HG02870 (cell line): ENCODE results near the gene SNPH.

ENCODE experiments used
- ATAC-seq: cut with Tn5 transposase; IDR thresholded peaks from one replicate; pipeline ENCODE4 v1.9.1; 2021; ENCODE audit warnings: mild to moderate bottlenecking, moderate library complexity; ENCODE audit not compliant: unreplicated experiment

The SNPH gene

DNA sequence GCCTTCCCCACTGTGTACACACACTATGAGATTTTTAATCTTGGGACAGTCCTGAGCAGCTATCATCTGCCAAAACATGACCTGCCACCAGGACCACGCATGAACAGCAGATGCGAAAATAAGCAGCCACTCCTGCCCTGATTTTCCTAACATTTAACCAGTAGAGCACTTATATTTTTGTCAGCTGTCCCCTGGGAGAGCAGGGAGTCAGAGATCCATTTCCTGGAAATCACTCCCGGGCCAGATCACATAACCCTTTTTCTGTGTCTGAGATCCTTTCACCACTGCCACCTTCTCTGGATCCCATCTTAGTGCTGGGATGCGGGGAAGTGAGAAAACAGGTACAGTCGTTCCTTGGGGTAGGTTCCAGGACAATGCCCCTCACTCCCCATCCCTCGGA, 57.2 kb downstream of the SNPH start:
- no peak for ATAC-seq

DNA sequence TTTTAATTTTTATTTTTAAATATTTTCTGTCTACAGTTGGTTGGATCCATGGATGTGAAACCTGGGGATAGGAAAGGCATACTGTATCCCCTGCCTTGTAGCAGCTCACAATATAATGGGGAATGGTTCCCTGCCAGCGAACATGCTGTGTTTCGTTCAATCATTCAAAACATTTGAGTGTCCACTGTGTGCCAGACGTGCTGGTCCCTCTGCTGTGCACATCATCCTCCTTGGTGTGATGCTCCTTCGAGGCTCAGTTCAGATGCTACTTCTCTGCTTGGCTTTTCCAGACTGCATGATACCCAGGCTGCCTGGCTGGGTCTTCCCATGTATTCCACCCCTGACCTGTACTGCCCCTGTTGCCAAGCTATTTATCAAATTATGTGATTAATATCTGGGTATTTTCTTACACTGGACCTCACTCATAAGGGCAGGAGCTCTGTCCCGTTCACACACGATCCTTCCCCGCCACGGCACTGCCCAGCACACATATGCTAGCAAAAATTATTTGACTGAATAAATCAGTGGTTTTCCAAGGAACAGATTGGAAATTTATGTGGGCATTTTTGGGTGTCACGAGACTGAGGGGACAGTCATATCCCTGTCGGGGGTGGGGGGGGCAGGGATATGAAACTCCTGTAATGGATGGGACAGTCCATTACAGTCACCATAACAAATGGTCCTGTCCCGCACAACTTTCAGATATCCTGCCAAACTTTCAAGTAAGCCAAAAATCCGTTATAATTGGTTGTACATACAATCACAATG, 57.9 kb downstream of the SNPH start:
- ATAC-seq: no peak

DNA sequence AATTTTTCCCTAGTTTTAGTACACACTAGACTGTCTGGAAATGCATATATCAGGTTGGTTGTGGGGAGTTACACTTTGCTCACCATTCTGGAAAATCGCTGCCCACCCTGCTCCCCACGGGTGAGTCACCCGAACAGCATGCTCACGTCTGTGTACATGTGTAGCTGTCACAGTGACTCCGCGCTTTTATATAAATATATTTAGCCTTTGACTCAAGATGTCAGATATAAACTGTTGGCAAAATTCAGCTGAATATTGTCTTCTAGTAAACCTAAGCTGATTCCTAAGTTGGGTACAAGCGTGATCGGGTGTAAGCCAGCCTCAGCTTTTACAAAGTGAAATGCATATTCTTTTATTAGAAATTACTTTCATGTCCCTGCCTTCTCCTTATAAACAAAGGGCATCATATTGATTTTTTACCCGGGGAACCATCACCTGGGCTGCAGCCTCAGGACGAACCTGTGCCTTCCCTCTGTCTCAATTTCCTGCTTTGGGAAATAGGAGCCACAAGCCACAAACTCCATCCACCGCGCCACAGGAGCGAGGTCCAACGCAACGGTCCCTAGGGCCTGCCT, 58.6 kb downstream of the SNPH start:
- no peak for ATAC-seq

DNA sequence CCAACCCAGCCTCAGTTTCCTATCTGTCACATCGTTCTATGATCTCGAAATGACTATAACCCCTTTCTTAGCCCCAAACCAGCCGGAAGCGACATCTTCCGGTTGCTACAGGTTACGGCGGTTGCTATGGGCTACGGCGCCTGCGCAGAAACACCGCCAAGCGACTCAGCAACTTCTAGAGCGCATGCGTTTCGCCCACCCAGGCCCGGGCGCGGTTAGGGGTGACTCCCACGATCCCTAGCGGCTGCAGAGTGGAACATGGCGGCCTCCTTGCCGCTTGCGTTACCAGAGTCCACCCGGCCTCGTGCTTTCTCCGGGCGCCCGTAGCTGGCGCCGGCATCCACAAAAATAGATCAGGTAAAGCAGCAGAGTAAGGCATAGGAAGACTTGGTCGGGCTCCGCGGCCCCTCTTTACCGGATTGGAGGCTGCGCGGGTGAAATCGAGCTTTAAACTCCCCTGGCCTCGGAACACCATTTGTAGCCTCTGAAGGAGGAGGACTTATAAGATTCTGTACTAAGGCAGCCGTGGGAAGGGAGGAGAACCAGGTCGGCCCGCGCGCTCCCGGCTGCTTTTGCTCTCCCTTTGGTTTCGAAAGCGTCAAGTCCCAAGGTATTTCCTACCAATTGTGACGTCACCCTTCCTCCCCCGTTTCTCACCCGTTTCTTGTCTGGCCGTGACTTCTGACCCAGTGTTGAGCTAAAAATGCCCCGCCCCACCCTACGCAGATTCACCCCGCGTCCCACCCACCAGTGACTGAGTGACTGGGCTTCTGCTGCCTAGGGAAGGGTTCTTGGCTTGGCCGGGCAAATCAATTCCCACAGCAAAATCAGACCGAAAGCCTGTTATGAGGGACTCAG, 59.3 kb downstream of the SNPH start:
- peak; percentile 84 for ATAC-seq

DNA sequence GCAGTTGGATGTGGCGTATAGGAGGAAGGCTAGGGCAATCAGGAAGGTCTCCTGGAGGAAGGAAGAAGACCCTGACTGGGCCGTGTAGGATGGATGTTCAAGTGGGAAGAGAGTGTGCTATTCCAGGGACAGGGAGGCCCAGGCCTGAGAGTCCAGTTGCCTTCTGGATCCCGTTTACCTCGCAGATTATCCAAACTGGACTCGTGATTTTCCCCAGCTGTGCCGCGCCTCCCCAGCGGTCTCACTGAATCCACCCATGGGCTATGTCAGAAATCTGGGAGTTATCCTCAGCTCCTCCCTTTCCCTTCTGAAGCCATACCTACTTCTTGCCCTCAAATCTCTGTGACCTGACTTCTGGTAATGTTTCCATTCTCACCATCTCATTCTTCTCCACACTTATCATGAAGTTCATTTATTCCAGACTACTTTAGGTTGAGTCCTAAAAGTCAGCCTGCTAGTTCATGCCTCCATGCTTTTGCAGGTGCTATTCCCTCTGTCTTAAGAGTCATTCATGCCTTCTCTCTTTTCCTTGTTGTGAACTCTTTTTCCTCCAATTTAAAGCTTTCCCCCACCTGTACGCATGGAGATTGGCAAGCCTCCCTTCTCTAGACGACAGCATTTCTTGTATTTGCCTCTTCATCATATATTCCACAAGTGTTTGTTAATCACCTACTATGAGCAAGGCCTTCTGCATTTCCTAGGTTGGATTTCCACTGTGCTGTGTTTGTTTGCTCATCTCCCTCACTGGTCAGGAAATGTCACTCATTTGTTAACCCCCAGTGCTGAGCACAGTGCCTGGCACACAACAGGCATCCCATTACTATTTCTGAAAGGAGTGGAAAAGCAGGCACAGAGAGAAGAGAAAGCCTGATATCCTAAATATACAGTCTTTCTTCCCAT, 60.2 kb downstream of the SNPH start:
- no peak for ATAC-seq

DNA sequence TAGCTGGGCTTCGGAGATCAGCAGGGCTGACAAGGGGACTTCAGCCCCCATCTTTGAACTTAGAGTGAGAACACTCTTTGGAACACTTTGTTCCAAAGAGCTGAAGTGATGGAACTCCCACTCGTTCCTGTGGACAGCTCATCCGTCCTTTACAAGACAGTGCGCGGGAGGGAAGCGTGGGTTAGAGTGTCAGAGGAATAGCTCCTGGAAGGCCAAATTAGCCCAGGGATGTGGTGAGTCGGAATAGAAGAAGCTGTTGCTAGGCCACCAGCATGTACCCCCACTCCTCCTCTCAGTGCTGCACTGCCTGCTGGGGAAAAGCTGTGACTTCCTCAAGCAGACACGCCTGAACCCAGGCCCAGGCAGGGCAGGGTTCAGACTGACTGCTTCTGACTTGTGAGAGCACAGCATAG, 61.2 kb downstream of the SNPH start:
- no peak for ATAC-seq

DNA sequence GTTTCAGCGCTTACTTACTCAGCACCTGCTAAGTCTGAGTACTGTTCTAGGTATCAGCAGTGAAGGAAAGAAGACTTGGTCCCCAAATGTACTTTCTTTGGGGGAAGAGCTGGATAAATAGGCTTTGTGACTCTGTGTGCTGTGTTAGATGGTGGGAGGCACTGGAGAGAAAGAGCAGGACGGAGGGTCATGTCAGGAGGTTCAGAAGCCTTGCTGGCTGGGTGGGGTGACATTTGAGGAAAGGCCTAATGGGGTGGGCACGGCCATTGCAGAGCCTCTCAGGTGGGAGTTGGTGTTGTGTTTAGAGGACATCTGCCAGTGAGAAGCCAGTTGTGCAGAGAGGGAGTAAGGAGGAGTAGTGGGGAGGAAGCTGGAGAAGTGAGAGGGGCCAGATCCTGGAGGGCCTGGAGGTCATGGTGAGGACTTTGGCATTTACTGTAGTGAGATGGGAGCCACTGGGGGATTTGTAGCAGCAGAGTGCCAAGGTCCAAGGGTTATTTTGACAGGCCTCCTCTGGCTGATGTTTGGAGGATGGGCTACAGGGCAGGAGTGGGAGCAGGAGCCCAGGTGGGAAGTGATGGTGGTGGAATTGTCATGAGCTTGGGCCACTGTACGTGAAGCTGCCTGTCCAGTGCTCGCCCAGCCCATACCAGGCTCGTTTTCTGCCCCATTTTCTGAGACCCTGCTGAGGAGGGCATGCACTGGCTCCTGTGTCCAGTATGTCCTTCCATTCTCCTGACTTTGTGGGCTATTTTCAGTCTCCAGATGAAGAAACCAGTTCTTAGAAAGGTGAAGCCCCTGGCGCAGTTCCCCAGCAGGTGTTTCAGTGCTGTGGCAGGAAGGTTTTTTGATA, 62.0 kb downstream of the SNPH start:
- ATAC-seq: no peak

DNA sequence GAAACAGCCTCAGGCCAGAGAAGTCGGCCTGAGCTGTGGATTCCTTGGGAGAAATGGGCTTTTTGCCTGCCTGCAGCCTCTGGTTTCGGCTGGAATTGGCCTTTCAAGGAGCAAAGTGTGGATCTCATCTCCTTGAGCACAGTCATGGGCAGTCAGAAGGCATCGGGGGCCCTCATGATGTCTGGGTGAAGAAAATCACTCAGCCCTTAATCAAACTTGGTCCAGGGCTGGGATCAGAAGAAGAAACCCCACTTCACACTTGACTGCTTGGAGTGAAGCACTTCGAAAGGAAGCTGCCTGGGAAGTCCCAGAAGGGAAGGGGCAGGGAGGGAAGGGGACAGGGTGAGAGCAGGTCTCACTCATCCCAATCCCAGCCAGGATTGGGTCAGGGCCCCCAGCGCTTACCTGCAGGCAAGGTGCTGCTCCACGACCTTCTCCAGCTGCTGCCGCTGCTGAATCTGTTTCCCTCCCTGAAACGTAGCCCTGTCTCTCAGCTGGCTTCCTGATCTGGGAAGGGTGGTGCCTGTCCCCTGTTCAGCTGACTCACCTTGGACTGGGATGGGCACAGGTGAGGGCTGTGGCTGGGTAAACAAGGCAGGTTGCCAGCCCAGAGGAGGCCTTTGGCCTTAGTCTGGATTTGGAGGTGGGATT, 62.7 kb downstream of the SNPH start, which contains the start of gene SDCBP2:
TSS of gene SDCBP2 (minus strand) at position 460 of the 651 bp plus-strand sequence. CDS start 8,723 bp downstream, outside the sequence.
- no peak for ATAC-seq

DNA sequence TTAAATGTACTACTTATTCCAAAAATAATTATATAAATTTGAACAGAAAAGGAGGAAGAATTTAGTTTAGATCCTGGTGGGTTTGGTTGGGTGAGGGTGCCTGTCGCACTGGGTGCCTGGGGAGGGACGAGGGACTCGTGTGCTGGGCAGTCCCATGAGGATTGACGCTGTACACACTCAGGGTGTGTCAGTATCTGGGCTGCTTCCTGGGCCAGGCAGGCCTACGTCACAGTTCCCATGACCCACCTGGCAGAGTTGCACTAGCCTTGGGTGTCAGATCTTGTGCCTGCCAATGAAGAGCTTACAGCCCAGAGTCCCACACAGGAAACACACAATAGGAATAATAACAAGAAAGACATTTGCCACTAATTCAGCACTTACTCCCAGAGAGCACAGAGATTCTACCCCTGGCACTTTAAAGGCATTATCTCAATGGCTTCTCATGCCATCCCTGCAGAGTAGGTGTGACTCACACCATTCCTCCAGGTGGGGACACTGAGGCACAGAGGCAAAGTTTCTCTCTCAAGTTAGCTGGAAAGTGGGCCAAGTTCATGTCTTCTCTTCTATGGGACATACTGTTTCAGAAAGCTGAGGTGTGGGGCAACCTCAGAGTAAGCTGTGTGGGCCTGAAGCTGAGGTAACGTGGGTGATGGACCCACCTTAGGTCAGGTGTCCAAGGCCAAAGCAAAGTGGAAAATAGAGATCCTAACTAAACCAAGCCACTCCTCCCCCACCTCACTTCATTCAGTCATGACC, 64.2 kb downstream of the SNPH start:
- ATAC-seq: no peak

DNA sequence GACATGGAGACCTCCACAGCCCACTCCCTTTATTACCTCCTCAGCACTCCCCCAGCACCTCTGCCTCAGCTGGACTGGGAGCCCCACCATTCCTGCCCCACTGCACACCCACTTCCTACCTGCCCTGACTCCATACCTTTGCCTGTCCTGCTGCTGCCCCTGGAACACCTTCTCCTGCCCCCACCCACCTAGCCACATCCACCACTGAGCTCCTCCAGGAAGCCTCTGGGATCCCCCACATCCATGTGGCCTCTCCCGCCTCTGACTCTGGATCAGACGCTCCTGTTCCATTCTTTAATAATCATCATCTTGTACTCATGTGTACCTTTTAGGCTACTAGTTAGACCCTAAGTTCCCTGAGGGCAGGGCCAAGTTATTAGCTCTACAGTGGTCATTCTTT, 65.0 kb downstream of the SNPH start:
- ATAC-seq: no peak

DNA sequence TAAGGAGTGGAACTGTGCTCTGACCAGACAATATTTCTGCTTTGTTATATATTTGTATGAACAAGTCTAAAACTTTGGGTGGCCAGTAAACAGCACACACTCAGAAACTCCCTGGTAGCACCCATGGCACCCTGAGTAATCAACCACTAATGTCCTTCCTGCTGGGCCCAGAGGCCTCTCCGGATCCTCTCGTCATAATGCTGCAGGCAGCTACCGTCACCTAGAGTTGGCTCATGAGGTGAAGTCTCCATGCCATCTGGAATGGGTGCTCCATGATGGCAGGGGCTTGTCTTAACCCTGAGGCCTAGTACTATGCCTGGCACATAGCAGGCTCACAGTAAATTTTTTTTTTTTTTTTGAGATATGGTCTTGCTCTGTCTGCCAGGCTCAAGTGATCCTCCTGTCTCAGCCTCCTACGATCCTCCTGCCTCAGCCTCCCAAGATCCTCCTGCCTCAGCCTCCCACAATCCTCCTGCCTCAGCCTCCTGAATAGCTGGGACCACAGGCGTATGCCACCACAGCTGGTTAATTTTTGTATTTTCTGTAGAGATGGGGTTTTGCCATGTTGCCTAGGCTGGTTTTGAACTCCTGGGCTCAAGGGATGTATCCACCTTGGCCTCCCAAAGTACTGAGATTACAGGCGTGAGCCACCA, 65.8 kb downstream of the SNPH start:
- no peak for ATAC-seq

DNA sequence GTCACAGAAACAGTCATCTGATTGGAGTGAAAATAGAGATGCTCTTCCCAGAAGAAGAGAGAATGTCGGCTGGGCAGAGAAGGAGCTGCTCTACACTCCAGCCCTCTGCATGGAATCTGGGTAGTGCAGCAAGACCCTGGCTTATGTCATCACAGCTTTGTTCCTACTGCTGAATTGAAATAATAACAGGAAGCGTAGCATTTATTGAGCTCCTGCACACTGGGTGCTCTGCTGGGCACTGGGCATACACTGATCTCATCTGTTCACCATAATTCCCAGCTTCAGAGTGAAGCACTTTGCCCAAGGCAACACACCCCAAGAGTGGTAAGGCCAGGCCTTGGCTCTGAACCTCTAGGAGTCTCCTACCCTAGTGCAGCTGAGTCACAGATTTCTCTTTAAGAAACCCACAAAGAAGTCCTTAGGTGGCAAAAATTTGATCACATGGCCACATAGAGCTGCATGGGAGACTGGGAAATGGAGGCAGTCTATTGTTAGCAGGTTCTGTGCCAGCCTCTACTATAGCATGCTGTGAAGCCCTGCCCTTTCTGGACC, 66.7 kb downstream of the SNPH start:
- ATAC-seq: no peak

DNA sequence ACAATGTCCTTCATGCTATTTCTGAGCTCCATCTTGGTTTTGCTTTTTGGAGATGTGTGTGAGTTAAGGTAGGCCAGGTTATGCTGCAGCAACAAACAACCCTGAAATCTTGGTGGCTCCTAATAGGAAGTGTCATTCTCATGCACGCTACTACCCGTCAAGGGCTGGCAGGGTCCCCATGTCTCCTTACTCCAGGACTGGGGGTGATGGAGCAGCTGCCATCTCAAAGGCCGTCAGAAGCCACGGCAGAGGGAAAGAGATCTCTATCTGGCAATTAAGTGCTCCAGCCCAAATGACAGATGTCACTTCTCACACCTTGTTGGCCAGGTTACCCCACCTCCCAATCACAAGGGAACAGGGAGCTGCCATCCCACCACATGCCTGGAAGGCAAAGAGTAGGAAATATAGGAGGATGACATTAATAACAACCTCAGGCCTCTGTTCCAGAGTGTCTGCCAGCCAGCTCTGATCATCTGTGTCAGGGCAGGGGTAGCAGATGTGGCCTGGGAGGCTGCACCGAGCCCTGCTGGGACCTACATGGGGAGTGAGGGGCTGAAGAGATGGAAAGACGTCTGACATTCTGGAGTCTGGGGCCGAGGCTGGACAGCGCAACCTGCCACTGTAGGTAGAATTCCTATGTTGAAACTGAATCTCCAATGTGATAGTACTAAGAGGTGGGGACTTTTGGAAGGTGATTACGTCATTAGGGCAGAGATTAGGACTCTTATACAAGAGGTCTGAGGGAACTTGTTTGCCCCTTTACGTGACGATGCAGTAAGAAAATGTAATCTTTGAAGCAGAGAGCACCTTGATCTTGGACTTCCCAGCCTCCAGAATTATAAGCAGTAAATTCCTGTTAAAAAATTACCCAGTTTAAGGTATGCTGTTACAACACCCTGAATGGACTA, 67.6 kb downstream of the SNPH start:
- ATAC-seq: no peak

DNA sequence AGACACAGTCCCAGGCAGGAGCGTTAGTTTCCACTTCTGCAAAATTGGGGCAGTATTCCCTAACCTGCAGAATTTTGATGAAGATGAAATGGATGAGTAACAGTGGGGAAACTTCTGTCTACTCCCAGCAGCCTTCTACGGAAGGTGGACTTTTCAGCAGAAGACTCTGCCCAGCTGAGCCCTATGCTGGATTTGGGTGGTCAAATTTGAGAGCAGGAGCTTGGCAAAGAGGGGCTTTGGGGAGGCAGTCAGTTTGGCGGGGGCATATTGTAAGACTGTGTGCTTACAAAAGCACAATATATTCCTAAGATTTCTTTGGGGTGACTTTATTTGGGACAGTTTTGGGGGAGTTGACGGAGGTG, 68.3 kb downstream of the SNPH start:
- ATAC-seq: no peak

DNA sequence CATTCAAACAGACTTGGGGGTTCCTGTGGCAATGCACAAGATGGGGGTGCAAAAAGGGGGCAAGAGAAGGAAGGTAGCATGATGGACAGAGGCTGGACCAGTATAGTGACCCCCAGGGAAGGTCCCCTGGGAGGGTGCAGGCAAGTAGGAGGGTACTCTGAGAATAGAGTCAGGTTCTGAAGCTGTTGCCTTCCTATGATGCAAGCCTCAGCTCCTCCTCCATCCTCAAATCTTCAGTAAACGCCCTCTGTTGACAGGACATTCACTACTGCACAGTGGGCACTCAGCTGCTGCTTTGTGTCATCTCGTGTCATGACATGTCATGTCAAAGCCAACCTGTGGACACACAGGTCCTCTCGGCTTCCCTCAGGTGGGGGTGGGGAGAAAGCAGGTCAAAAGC, 68.7 kb downstream of the SNPH start:
- no peak for ATAC-seq

DNA sequence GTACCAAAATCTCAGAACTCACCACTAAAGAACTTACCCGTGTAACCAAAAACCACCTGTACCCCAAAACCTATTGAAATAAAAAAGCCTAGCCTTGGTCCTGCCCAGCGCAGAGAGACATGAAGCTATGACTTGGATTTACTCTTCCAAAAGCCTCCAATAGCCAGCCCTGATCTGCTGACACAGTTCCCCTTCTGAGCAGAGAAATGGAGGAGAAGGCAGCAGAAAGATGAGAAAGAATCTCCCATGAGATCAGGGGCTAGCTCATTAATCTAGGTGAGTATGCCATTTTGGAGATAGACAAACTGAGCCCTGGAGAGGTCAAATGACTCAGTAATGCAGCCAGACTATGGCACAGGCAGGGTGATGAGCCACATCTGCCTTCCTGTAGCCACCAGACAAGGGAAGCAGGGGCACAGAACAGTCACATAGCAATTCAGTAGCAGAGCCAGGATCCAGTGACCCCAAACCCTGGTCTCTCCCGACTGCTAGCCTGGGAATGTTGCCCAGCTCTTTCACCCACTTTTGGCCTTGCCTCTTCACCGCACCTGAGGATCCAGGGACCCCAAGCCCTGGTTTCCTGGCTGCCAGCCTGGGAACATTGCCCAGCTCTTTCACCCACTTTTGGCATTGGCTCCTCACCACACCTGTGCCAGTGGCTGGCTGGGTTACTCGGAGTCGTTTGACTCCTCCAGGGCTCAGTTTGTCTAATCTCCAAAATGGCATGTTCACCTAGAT, 70.0 kb downstream of the SNPH start:
- ATAC-seq: no peak
